ENCODE results near the gene RWDD4. TPM values are rescaled to one million over a fixed set of nuclear protein-coding genes. Genes with fewer than 3 reads are reported as not detected.

RWDD4 gene
- total and polyA plus RNA-seq, 2 donors = 25.6 to 26.1 TPM

DNA sequence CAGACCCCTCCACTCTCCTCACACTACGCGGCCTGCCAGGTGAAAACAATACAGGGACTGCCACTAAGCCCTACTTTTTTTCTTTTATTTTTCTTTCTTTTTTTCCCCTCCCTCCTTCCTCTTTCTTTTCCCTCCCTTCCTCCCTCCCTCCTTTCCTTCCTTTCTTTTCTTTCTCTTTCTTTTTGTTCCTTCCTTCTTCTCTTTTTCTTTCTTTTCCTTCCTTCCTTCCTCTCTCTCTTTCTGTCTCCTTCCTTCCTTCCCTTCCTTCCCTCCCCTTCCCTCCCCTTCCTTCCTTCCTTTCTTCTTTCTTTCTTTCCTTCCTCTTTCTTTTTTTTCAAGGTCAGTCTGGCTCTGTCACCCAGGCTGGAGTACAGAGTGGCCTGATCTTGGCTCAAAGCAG, 41.9 kb downstream of the RWDD4 start:
- 100% methylated on average over 2 of the region's 2 CpGs for WGBS
- Histone ChIP-seq H3K27me3 (ENCODE audit: control insufficient read depth in 2 of 2, insufficient read depth in 1 of 2, low read length in 1 of 2) (no peaks in the 10 kb centered on the region), H3K36me3 (ENCODE audit: control insufficient read depth in 2 of 2, insufficient read depth in 2 of 2, low read length in 1 of 2) (no peaks in the 10 kb centered on the region), H3K9me3 (ENCODE audit: control insufficient read depth in 2 of 2, insufficient read depth in 1 of 2, low read length in 1 of 2) (no peaks in the 10 kb centered on the region), H3K27ac (ENCODE audit: low read depth in 1 of 2, low read length in 1 of 2) (no peak overlapping the region), H3K4me3 (ENCODE audit: low read length in 2 of 2) (no peak overlapping the region), H3K4me1 (ENCODE audit: control insufficient read depth in 2 of 2, insufficient read depth in 2 of 2, low read length in 2 of 2) (no peaks in the 10 kb centered on the region)
- DNase-seq (ENCODE audit: low read depth in 6 of 9, low spot score in 9 of 9) = no peak

DNA sequence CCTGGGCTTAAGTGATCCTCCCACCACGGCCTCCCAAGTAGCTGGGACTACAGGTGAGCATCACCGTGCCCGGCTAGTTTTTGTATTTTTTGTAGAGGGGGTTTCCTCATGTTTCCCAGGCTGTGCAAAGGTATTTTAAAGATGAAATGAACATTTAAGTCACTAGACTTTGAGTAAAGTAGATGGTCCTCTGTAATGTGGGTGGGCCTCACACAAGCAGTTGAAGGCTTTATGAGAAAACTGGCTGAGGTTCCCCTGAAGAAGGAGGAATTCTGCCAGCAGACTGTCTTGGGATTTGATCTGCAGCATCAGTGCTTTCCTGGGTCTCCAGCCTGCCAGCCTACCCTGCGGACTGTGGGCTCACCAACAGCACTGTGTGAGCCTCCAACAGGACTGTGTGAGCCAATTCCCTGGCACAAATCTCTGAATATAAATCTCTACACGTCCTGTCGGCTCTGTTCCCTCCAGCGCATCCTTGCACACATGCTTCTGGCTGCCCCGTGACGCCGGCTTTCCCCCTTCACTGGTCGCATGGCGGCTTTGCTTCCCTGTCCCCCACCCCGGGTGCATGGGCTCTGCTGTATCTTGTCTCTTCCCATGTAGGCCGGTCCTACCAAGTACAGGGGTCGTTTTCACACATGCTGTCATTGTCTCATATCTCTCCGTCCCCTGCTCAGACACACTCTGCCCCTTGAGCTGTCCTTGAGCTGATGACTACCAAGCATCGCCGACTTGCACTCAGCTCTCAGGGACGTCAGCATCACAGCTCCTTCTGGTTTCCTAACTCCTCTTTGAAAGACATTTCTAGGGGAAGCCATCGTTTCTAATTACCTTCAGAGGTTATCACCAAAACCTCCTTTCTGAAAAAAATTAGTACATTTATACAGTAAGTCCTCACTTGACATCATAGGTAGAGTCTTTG, 46.4 kb downstream of the RWDD4 start:
- Histone ChIP-seq H3K9me3 (ENCODE audit: control insufficient read depth in 2 of 2, insufficient read depth in 1 of 2, low read length in 1 of 2) (no peaks in the 10 kb centered on the region), H3K27me3 (ENCODE audit: control insufficient read depth in 2 of 2, insufficient read depth in 1 of 2, low read length in 1 of 2) (no peaks in the 10 kb centered on the region), H3K4me3 (ENCODE audit: low read length in 2 of 2) (no peak overlapping the region), H3K27ac (ENCODE audit: low read depth in 1 of 2, low read length in 1 of 2) (no peak overlapping the region), H3K4me1 (ENCODE audit: control insufficient read depth in 2 of 2, insufficient read depth in 2 of 2, low read length in 2 of 2) (no peaks in the 10 kb centered on the region), H3K36me3 (ENCODE audit: control insufficient read depth in 2 of 2, insufficient read depth in 2 of 2, low read length in 1 of 2) (no peaks in the 10 kb centered on the region)
- no peak for DNase-seq (ENCODE audit: low read depth in 6 of 9, low spot score in 9 of 9)
- WGBS = 94% methylated on average over 20 of the region's 20 CpGs

GRCh38 chr4:183611210-183611830, 47.7 kb downstream of the RWDD4 start:
- no peaks in the 10 kb centered on the region for H3K27me3 ChIP-seq (ENCODE audit: control insufficient read depth in 2 of 2, insufficient read depth in 1 of 2, low read length in 1 of 2)
- WGBS = 92% methylated on average over 15 of the region's 15 CpGs
- H3K4me1 ChIP-seq (ENCODE audit: control insufficient read depth in 2 of 2, insufficient read depth in 2 of 2, low read length in 2 of 2) = no peaks in the 10 kb centered on the region
- H3K27ac ChIP-seq (ENCODE audit: low read depth in 1 of 2, low read length in 1 of 2) = no peak overlapping the region
- no peaks in the 10 kb centered on the region for H3K9me3 ChIP-seq (ENCODE audit: control insufficient read depth in 2 of 2, insufficient read depth in 1 of 2, low read length in 1 of 2)
- H3K36me3 ChIP-seq (ENCODE audit: control insufficient read depth in 2 of 2, insufficient read depth in 2 of 2, low read length in 1 of 2) = no peaks in the 10 kb centered on the region
- H3K4me3 ChIP-seq (ENCODE audit: low read length in 2 of 2) = no peak overlapping the region
- no peak for DNase-seq (ENCODE audit: low read depth in 6 of 9, low spot score in 9 of 9)

DNA sequence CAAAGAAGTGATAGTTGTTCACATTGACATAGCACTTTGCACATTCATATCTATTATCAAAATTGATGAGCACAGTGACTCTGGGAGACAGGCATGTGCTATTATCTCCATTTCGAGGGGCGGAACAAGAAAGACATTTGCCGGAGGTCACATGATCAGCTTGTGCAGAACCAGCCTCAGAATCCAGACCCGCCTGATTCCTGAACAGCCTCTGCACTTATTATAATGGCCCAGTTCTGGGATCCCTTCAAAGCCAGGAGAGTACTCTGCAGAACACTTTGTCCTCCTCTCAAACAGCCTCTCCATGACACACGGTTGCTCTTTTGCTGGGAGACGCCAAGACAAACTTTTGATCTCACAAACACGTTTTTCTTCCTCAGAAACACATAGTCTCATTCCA, 48.4 kb downstream of the RWDD4 start:
- 94% methylated on average over 7 of the region's 7 CpGs for WGBS
- Histone ChIP-seq H3K36me3 (ENCODE audit: control insufficient read depth in 2 of 2, insufficient read depth in 2 of 2, low read length in 1 of 2) (no peaks in the 10 kb centered on the region), H3K4me1 (ENCODE audit: control insufficient read depth in 2 of 2, insufficient read depth in 2 of 2, low read length in 2 of 2) (no peaks in the 10 kb centered on the region), H3K9me3 (ENCODE audit: control insufficient read depth in 2 of 2, insufficient read depth in 1 of 2, low read length in 1 of 2) (no peaks in the 10 kb centered on the region), H3K4me3 (ENCODE audit: low read length in 2 of 2) (no peak overlapping the region), H3K27ac (ENCODE audit: low read depth in 1 of 2, low read length in 1 of 2) (peak overlapping the region in 1 of 2 donors; percentile 25), H3K27me3 (ENCODE audit: control insufficient read depth in 2 of 2, insufficient read depth in 1 of 2, low read length in 1 of 2) (no peaks in the 10 kb centered on the region)
- DNase-seq (ENCODE audit: low read depth in 6 of 9, low spot score in 9 of 9) = no peak

DNA sequence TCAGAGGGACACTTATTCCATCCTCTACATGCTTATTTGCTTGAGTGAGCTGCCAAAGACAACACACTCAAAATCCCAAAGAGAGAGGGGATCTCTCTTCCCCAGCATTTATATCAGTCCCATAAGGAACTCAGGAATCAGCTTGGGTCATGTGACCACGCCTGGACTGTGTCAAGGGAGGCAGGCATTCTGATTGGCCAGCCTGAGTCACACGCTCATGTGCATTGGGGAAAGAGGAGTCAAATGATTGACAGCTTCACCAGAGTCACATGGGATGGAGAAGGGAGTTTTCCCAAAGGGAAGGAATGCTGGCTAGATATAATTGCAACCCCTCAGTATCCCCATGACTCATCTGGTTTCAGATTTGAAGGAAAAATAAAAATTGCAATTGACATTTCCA, 49.0 kb downstream of the RWDD4 start:
- WGBS = 95% methylated on average over 2 of the region's 2 CpGs
- Histone ChIP-seq H3K4me1 (ENCODE audit: control insufficient read depth in 2 of 2, insufficient read depth in 2 of 2, low read length in 2 of 2) (no peaks in the 10 kb centered on the region), H3K9me3 (ENCODE audit: control insufficient read depth in 2 of 2, insufficient read depth in 1 of 2, low read length in 1 of 2) (no peaks in the 10 kb centered on the region), H3K4me3 (ENCODE audit: low read length in 2 of 2) (no peak overlapping the region), H3K27me3 (ENCODE audit: control insufficient read depth in 2 of 2, insufficient read depth in 1 of 2, low read length in 1 of 2) (no peaks in the 10 kb centered on the region), H3K27ac (ENCODE audit: low read depth in 1 of 2, low read length in 1 of 2) (peak overlapping the region in 1 of 2 donors; percentile 36), H3K36me3 (ENCODE audit: control insufficient read depth in 2 of 2, insufficient read depth in 2 of 2, low read length in 1 of 2) (no peaks in the 10 kb centered on the region)
- DNase-seq (ENCODE audit: low read depth in 6 of 9, low spot score in 9 of 9) = no peak

GRCh38 chr4:183609151-183609550, 49.8 kb downstream of the RWDD4 start:
- Histone ChIP-seq H3K4me3 (ENCODE audit: low read length in 2 of 2) (no peak overlapping the region), H3K27ac (ENCODE audit: low read depth in 1 of 2, low read length in 1 of 2) (no peak overlapping the region), H3K4me1 (ENCODE audit: control insufficient read depth in 2 of 2, insufficient read depth in 2 of 2, low read length in 2 of 2) (no peaks in the 10 kb centered on the region), H3K36me3 (ENCODE audit: control insufficient read depth in 2 of 2, insufficient read depth in 2 of 2, low read length in 1 of 2) (no peaks in the 10 kb centered on the region), H3K27me3 (ENCODE audit: control insufficient read depth in 2 of 2, insufficient read depth in 1 of 2, low read length in 1 of 2) (no peaks in the 10 kb centered on the region), H3K9me3 (ENCODE audit: control insufficient read depth in 2 of 2, insufficient read depth in 1 of 2, low read length in 1 of 2) (no peaks in the 10 kb centered on the region)
- no peak for DNase-seq (ENCODE audit: low read depth in 6 of 9, low spot score in 9 of 9)
- 90% methylated on average over 9 of the region's 9 CpGs for WGBS

- Histone ChIP-seq H3K27ac (ENCODE audit: low read depth in 1 of 2, low read length in 1 of 2) (no peak overlapping the region), H3K27me3 (ENCODE audit: control insufficient read depth in 2 of 2, insufficient read depth in 1 of 2, low read length in 1 of 2) (no peaks in the 10 kb centered on the region), H3K4me1 (ENCODE audit: control insufficient read depth in 2 of 2, insufficient read depth in 2 of 2, low read length in 2 of 2) (no peaks in the 10 kb centered on the region), H3K9me3 (ENCODE audit: control insufficient read depth in 2 of 2, insufficient read depth in 1 of 2, low read length in 1 of 2) (no peaks in the 10 kb centered on the region), H3K36me3 (ENCODE audit: control insufficient read depth in 2 of 2, insufficient read depth in 2 of 2, low read length in 1 of 2) (no peaks in the 10 kb centered on the region), H3K4me3 (ENCODE audit: low read length in 2 of 2) (no peak overlapping the region)
- no peak for DNase-seq (ENCODE audit: low read depth in 6 of 9, low spot score in 9 of 9)
- 97% methylated on average over 4 of the region's 4 CpGs for WGBS
These were observed 51.1 kb downstream of the RWDD4 start for GRCh38 chr4:183607894-183608293.

DNA sequence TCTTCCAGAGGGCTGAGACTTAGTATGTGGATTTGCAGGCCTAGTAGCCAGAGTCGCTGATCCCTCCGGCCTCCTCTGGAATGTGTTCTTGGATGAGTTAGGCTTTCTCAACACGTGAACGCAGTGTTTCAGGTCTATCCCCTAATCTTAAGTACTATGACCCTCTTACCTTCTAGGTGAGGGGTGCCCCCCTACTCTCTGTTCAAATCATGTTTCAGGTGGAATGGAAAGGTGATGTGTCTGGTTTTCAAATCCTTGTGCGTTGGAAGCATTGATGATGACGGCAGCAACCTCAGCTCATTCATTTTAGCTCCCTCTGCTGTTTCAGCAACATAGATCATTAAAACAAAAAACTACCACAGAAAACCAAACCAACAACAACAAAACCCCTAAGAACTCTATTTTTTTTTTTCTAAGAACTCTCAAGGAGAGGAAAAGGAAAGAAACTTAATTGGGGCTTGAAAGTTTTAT, 56.4 kb downstream of the RWDD4 start:
- no peak overlapping the region for H3K27ac ChIP-seq (ENCODE audit: low read depth in 1 of 2, low read length in 1 of 2)
- no peaks in the 10 kb centered on the region for H3K9me3 ChIP-seq (ENCODE audit: control insufficient read depth in 2 of 2, insufficient read depth in 1 of 2, low read length in 1 of 2)
- H3K36me3 ChIP-seq (ENCODE audit: control insufficient read depth in 2 of 2, insufficient read depth in 2 of 2, low read length in 1 of 2) = no peaks in the 10 kb centered on the region
- H3K4me1 ChIP-seq (ENCODE audit: control insufficient read depth in 2 of 2, insufficient read depth in 2 of 2, low read length in 2 of 2) = no peaks in the 10 kb centered on the region
- no peaks in the 10 kb centered on the region for H3K27me3 ChIP-seq (ENCODE audit: control insufficient read depth in 2 of 2, insufficient read depth in 1 of 2, low read length in 1 of 2)
- H3K4me3 ChIP-seq (ENCODE audit: low read length in 2 of 2) = no peak overlapping the region
- WGBS = 76% methylated on average over 6 of the region's 6 CpGs
- no peak for DNase-seq (ENCODE audit: low read depth in 6 of 9, low spot score in 9 of 9)

GRCh38 chr4:183601381-183601780, 57.6 kb downstream of the RWDD4 start:
- 96% methylated on average over 1 of the region's 1 CpG for WGBS
- H3K27me3 ChIP-seq (ENCODE audit: control insufficient read depth in 2 of 2, insufficient read depth in 1 of 2, low read length in 1 of 2) = no peaks in the 10 kb centered on the region
- no peaks in the 10 kb centered on the region for H3K36me3 ChIP-seq (ENCODE audit: control insufficient read depth in 2 of 2, insufficient read depth in 2 of 2, low read length in 1 of 2)
- no peak overlapping the region for H3K4me3 ChIP-seq (ENCODE audit: low read length in 2 of 2)
- DNase-seq (ENCODE audit: low read depth in 6 of 9, low spot score in 9 of 9) = no peak
- H3K27ac ChIP-seq (ENCODE audit: low read depth in 1 of 2, low read length in 1 of 2) = no peak overlapping the region
- no peaks in the 10 kb centered on the region for H3K4me1 ChIP-seq (ENCODE audit: control insufficient read depth in 2 of 2, insufficient read depth in 2 of 2, low read length in 2 of 2)
- H3K9me3 ChIP-seq (ENCODE audit: control insufficient read depth in 2 of 2, insufficient read depth in 1 of 2, low read length in 1 of 2) = no peaks in the 10 kb centered on the region

All from thymus (tissue), 11 donors.